A673 (cell line): Measurements from ENCODE around the gene TRUB2.

Experiments
- EZH2 ChIP-seq: fragments of 200-600 bp; sonication (generic); IDR thresholded peaks from 2 replicates; pipeline ENCODE4 v1.6.1; 2017; ENCODE audit warnings: borderline replicate concordance, low read depth, mild to moderate bottlenecking, mixed read lengths, antibody characterized with exemption, low read length; ENCODE audit not compliant: poor library complexity, severe bottlenecking
- TF ChIP-seq, protein P1 (sequence below): fragments of 300-800, 200-600 bp; sonication (generic); conservative IDR thresholded peaks from 2 replicates; pipeline ENCODE4 v1.5.1; 2017; ENCODE audit warnings: low read depth, mild to moderate bottlenecking, antibody characterized with exemption, low read length, moderate library complexity, mixed read lengths

DNA sequence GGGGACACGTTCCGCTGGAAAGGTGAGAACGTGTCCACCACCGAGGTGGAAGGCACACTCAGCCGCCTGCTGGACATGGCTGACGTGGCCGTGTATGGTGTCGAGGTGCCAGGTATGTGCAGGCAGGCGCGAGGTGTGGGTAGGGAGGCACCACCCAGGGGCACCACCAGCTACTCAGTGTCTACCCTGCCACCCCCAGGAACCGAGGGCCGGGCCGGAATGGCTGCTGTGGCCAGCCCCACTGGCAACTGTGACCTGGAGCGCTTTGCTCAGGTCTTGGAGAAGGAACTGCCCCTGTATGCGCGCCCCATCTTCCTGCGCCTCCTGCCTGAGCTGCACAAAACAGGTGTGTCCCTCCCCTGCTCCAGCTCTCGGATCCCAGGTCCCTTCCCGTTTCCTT is 33.2 kb upstream of the TRUB2 start:
- TF ChIP-seq, protein P1, sequence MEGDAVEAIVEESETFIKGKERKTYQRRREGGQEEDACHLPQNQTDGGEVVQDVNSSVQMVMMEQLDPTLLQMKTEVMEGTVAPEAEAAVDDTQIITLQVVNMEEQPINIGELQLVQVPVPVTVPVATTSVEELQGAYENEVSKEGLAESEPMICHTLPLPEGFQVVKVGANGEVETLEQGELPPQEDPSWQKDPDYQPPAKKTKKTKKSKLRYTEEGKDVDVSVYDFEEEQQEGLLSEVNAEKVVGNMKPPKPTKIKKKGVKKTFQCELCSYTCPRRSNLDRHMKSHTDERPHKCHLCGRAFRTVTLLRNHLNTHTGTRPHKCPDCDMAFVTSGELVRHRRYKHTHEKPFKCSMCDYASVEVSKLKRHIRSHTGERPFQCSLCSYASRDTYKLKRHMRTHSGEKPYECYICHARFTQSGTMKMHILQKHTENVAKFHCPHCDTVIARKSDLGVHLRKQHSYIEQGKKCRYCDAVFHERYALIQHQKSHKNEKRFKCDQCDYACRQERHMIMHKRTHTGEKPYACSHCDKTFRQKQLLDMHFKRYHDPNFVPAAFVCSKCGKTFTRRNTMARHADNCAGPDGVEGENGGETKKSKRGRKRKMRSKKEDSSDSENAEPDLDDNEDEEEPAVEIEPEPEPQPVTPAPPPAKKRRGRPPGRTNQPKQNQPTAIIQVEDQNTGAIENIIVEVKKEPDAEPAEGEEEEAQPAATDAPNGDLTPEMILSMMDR = no peak
- no peak for TF ChIP-seq EZH2
